HG03095 (cell line): ENCODE data around the gene MEGF8.
A peak's percentile ranks its signal among the peaks of the same experiment; 100 is the strongest.

Source experiments
- ATAC-seq: cut with Tn5 transposase; IDR thresholded peaks from one replicate; pipeline ENCODE4 v1.9.1; 2021; ENCODE audit warnings: moderate library complexity; ENCODE audit not compliant: unreplicated experiment

Gene MEGF8

DNA sequence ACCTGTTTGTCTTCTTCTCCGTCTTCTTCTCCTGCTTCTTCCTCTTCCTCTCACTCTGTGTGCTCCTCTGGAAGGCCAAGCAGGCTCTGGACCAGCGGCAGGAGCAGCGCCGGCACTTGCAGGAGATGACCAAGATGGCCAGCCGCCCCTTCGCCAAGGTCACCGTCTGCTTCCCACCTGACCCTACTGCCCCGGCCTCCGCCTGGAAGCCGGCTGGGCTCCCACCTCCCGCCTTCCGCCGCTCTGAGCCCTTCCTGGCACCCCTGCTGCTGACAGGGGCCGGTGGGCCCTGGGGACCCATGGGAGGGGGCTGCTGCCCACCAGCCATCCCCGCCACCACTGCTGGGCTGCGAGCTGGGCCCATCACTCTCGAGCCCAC lies 50.7 kb downstream of the MEGF8 start:
- no peak for ATAC-seq

DNA sequence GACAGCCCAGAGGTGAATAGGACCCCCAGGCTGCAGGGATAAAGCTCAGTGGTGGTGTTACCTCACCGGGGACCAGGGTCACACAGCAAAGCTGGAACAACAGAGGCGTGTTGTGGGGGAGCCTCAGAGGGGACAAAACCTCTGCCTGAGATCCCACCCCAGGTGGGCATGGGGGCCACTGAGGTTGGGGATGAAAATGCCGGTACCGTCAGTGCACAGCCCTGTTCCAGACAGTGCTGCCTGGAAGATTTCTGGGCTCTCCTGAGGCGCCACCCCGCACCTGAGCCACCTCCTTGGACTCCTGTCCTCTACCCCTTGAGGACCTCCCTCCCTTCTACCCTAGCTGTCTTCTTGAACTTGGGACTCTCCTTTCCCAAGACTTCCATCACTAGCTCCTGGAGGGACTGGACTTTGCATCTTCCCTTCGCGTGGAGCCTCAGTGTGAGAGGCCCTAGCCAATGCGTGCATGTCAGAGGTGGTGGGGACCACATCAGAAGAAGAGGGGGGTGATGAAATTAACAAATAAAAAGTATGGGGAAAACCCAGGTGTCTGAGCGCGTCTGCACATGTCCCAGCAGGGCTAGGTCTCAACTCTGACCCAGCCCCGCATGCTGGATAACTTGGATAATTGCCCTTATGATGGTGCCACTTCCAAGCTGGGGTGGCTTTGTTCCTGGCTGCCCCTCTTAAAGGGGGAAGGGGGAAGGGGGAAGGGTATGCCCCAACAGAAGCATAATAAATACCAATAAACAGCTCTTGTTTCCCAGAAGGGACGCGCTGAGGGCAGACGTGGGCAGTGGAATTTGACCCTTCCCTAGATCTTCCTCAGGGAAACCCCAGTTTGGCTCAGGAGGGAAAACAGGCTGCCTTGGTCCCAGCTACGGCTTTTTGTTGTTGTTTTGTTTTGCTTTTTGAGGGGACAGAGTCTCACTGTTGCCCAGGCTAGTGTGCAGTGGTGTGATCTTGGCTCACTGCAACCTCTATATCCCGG lies 53.1 kb downstream of the MEGF8 start:
- ATAC-seq: no peak

- no peak for ATAC-seq
Observed at GRCh38 chr19:42380155-42380554, 54.7 kb downstream of the MEGF8 start.

GRCh38 chr19:42386974-42387707 lies 61.7 kb downstream of the MEGF8 start:
- ATAC-seq: no peak

DNA sequence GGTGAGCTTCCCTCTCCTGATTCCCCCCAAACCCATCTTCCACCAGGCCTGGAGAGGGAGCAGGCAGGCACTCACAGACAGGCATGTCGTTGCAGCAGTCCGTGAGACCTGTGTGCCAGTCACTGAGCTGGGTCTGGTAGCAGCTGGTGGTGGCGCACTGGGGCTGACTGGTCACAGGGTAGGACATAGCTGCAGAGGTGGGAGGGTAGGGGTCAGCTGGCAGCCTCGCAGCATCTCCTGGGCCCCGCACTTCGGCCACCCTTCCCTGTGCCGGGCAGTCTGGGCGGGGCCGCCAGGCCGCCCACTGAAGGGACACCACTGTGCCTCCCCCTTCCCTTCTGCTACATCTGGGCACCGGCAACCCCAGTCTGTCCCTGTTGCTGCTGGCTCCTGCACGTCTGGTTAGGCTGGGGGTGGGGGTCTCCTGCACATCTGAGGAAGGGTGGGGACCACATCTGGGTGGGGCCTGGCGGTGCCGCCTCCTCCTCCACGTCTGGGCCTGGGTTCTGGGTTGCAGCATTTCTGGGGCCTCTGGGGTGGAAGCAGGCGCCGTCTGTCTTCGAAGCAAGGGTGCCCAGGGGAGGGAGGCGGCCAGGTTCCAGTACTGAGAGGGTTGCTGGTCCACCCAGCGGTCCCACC lies 63.5 kb downstream of the MEGF8 start:
- ATAC-seq: no peak

DNA sequence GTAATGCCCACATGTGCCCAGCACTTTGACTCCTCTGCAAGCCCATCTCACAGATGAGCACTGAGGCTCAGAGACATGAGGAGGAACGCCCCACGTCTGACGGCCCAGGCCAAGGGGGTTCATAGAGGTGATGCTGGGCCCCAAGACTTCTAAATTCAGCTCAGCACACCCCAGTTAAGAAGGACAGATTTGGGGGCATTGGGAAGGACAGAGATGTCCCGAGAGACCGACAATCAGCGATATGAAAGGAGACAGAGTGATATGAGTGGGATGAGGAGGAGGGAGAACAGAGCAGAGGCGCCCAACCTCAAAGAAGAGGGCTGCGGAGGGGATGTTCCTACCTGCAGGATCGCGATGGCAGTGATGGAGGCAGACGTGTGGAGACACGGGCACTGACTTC lies 64.5 kb downstream of the MEGF8 start, which contains the start of gene CNFN:
TSS of gene CNFN (minus strand) at position 399 of the 400 bp plus-strand sequence. CDS start 1,260 bp downstream, outside the sequence.
- ATAC-seq: no peak

DNA sequence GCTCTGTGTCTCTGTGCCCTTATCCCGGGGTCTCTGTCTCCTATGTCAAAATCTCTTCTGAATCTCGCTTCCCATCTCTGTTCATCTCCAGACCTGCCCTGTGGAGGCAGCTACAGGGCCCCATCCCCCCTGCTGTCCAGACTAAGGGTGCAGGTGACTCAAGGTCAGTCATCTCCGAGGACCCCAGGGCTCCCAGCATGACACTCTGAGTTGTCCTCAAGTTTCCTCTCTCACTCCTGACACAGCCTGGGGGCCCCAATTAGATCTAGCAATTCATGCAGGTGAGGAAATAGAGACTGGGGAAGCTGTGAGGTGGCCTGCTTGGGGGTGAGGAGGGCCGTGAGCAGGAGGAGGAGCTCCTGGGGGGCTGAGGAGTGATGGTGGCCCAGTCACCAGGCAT lies 66.7 kb downstream of the MEGF8 start:
- no peak for ATAC-seq

DNA sequence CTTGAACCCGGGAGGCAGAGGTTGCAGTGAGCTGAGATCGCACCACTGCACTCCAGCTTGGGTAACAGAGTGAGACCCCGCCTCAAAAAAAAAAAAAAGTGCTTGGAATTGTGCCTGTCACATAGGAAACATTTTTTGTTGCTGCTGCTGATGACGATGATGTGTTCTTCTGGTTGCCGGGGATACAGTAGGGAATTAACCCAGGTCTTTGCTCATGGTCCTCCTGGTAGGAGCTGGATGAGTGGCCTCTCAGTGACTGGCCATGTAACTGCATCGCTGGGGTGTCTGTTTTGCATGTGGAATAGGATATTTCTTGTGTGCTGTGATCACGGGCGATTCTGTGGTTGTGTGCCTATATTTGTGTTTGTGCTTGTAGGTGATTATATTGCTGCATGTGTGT lies 69.3 kb downstream of the MEGF8 start:
- no peak for ATAC-seq

DNA sequence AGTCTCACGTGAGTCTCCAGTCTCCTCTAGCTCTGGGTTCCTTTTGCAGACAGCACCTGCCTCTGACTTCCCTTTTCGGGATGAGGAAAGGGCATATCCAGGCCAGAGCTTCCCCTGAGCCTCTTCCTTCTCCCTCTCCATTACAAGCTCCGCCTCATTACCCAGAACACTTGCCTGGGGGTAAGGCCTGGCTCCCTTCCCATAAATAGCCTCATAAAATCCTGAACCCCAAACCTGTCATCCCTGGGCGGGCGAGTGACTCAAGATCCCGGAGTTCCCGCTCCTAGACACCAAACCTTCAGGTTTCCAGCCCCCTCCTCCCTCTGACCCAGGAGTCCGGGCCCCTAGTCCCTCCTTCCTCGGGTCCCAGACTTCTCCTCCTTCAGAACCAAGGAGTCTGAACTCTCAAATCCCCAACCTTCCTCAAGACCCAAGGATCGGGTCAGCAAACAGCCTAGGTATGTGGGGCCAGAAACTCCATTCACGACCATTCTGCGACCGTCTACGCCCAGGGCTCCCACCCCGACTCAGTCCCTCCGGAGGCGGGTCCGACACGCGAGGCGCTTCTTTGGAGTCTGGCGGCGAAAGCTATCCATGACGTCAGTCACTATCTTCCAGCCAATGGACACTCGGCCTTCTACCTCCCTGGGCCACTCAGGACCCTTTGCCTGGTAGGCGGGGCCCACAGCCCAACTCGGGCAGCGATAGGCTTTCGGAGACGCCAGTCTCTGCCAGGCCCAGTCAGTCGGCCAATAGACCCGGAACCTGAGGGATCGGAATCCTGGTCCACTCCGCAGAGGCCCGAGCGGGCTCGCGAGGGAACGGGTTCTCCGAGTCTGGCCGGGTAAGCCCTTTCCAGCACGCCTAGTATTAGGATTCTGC lies 71.2 kb downstream of the MEGF8 start:
- peak; percentile 86 for ATAC-seq

- ATAC-seq: no peak
Observed at GRCh38 chr19:42397263-42398166, 72.1 kb downstream of the MEGF8 start.

DNA sequence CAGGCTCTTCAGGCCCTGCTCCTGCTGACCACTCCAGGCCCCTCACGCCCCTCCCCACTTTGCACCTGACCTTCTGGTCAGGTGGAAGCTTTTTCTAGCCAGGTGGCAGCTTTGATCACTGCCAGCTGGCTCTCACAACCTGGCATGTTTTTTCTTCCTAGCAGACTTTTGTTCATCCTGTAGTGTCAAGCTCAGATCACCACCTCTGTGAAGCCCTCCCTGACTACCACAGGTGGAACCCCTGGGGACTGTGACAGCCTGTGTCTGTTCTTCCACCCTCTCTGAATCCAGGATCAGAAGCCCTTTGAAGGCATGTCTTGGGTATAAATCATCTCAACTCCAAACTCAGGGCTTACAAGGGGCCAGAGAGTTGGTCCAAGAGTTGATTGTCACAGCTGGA lies 75.0 kb downstream of the MEGF8 start:
- no peak for ATAC-seq

DNA sequence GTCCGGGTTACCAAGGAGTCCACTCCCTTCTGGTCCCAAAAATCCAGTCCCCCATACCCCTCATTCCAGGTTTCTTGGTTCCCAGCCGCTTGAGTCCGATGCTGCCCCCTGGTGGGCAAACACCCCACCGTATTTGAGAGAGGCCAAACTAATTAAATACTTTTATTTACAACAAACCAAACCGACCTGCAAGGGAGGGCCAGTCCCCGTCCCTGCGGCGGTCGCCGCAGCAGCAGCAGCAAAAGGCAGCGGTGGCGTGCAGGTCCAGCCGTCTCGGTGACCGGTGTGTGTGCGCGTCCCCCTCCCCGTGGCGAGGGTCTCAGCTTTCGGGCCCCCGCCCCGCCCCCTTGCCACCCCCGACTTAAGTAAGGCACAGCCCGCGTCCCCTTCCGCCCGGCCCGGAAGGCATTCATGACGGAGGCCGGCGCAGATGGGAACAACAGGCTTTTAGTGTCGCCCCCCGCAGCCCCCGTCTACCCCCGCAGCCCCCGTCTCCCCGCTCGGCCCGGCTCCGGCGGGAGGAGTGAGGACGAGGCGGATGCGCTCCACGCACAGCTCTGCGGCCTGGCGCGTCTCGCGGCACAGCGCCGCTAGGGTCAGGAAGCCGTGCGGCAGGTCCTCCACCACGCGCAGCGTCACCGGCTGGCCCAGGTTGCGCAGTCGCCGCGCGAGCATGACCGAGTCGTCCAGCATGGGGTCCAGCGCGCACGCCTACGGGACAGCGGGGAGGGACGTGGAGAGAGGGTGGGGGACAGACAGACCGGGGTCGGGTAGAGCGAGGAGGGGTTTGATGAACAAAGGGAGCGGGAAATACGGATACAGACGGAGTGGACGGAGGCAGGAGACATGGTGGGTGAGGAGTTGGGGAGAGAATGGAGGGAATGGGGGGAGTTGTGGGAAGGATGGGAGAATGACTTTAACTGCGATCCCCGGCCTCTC lies 76.2 kb downstream of the MEGF8 start:
- no peak for ATAC-seq

DNA sequence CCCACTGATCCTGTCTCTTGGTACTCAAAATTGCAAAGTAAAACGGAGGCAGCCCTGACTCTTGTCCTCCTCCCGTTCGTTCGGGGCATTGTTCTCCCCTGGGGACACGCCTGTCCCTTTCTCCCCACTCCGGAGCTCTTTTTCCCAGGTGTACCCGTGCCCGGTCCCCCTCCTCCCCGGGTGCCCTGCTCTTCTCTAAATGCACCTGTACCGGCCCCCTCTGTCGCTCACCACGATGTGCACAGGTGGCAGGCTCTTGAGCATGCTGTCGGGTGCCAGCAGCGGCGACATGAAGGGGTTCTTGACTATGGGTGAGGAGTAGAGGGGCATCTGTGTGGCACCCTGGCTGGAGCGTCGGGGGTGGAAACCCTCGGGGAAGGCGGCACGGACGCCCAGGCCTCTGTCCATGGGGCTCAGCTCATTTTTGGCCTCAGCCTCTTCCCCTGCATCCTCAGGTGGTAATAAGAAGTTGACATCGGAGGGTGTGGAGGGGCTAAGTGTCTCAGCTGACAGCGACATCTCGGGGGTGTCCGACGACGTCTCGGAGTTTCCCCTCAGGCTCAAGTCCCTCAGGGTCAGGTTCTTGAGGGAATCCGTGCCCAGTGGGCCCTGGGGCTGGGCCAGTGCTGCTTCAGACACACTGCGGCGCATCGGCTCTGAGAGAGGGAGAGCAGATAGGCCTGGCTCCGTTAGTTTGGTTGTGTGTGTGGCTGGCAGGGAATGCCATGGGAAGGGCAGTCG lies 77.1 kb downstream of the MEGF8 start:
- ATAC-seq: no peak

- no peak for ATAC-seq
Observed at GRCh38 chr19:42403586-42403985, 78.2 kb downstream of the MEGF8 start.

GRCh38 chr19:42406111-42406510 lies 80.7 kb downstream of the MEGF8 start:
- ATAC-seq: no peak

DNA sequence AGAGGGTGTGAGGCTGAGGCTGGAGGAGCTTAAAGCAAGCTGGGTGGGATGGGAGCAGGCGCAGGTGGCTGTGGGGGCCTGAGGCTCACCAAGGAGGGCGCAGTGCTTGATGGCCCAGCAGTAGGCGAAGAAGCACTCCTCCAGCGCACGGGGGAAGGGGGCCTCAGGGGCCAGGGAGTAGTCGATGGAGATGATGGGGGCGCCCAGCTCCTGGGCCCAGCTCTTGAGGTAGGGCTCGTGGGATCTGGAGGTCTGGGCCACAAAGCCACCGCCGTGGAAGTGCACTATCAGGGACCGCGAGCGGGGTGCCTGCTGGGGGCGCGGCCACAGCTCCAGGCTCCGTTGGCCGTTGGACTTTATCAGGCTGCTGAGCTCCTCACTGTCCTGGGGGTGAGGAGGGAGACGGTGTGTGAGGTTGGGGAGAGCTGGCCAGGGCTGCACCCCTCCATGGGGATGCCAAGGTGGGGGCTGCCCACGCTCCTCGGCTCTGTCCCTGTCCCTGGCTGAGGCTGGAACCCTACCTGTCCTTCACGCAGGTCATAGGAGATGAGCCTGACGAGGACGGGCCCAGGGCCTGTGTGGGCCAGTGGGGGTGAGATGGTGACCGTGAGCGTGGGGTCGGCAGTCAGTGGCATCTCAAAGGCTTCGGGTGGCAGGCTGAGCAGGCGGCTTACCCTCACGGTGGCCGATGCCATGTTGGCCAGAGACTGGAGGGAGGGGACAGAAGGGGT lies 81.8 kb downstream of the MEGF8 start:
- ATAC-seq: no peak

- ATAC-seq: no peak
Observed at GRCh38 chr19:42407816-42408175, 82.4 kb downstream of the MEGF8 start.
